Glutamatergic neuron (in vitro differentiated cells): ENCODE measurements around the gene CRYL1. TPM values are rescaled to one million over a fixed set of nuclear protein-coding genes. Genes with fewer than 3 reads are reported as not detected.

Experiments used
- DNase-seq: peaks from one replicate; pipeline ENCODE4 v3.0.0; 2022
- H3K27ac Mint-ChIP-seq: one replicate; pipeline ENCODE4 v1.8.0; 2020; ENCODE audit warnings: mild to moderate bottlenecking, mixed read lengths, inconsistent platforms; ENCODE audit not compliant: unreplicated experiment
- H3K27me3 Mint-ChIP-seq: one replicate; pipeline ENCODE4 v1.8.0; 2020; ENCODE audit warnings: mild to moderate bottlenecking, moderate library complexity, mixed read lengths, inconsistent platforms; ENCODE audit not compliant: unreplicated experiment
- H3K36me3 Mint-ChIP-seq: one replicate; pipeline ENCODE4 v1.8.0; 2020; ENCODE audit warnings: mild to moderate bottlenecking, mixed read lengths, inconsistent platforms; ENCODE audit not compliant: unreplicated experiment
- H3K4me1 Mint-ChIP-seq: one replicate; pipeline ENCODE4 v1.8.0; 2020; ENCODE audit warnings: mild to moderate bottlenecking, low read depth, mixed read lengths, inconsistent platforms; ENCODE audit not compliant: unreplicated experiment
- H3K4me3 Mint-ChIP-seq: one replicate; pipeline ENCODE4 v1.8.0; 2020; ENCODE audit warnings: mild to moderate bottlenecking, mixed read lengths, inconsistent platforms; ENCODE audit not compliant: unreplicated experiment
- H3K9me3 Mint-ChIP-seq: one replicate; pipeline ENCODE4 v1.8.0; 2020; ENCODE audit warnings: mild to moderate bottlenecking, moderate library complexity, mixed read lengths, inconsistent platforms; ENCODE audit not compliant: unreplicated experiment
- total RNA-seq: library from RNA; stranded (reverse); fragmentation: NEBNext Ultra II Directional; extraction: Animal tissue kit (Norgen Biotek cat#: 25700); gene quantifications from one replicate; pipeline ENCODE4 v1.2.1, GENCODE V29; 2021; ENCODE audit not compliant: unreplicated experiment
- TF ChIP-seq, protein P1 (sequence below): fragments of 200-600 bp; sonication (generic); IDR thresholded peaks from one replicate; pipeline ENCODE4 v1.5.0; 2021; ENCODE audit not compliant: partially characterized antibody, unreplicated experiment

CRYL1 gene
- total RNA-seq, 1 donor from 2014 or later: 1.1 TPM

DNA sequence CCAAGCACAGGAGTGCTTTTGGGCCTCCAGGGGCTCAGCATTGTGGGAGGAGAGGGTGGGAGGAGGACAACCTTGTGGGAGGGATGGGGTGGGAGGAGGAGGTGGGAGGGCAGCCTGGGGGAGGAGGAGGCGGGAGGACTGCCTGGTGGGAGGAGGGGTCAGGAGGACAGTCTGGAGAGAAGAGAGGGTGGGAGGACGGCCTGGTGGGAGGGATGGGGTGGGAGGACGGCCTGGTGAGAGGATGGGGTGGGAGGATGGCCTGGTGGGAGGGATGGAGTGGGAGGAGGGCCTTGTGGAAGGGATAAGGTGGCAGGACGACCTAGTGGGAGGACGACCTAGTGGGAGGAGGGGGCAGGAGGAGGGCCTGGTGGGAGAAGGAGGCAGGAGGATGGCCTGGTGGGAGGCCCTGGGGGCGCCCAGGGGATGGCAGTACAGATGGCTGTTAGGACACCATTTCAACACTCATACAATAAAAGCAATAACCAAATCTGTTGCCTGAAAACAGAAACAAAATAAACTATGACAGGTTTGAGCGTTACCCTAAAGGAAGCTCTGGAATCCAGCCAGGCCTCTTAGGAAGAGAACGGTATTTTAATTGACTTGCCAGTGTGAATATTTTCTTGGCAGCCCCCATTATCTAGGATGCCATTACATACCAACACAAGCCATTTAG is 63.7 kb downstream of the CRYL1 start:
- no peaks in the 10 kb centered on the region for H3K27me3 Mint-ChIP-seq
- no peaks in the 10 kb centered on the region for H3K9me3 Mint-ChIP-seq
- TF ChIP-seq, protein P1, sequence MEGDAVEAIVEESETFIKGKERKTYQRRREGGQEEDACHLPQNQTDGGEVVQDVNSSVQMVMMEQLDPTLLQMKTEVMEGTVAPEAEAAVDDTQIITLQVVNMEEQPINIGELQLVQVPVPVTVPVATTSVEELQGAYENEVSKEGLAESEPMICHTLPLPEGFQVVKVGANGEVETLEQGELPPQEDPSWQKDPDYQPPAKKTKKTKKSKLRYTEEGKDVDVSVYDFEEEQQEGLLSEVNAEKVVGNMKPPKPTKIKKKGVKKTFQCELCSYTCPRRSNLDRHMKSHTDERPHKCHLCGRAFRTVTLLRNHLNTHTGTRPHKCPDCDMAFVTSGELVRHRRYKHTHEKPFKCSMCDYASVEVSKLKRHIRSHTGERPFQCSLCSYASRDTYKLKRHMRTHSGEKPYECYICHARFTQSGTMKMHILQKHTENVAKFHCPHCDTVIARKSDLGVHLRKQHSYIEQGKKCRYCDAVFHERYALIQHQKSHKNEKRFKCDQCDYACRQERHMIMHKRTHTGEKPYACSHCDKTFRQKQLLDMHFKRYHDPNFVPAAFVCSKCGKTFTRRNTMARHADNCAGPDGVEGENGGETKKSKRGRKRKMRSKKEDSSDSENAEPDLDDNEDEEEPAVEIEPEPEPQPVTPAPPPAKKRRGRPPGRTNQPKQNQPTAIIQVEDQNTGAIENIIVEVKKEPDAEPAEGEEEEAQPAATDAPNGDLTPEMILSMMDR: no peak
- H3K4me3 Mint-ChIP-seq: no peak overlapping the region
- H3K36me3 Mint-ChIP-seq: no peaks in the 10 kb centered on the region
- H3K27ac Mint-ChIP-seq: no peak overlapping the region
- no peaks in the 10 kb centered on the region for H3K4me1 Mint-ChIP-seq
- no peak for DNase-seq

DNA sequence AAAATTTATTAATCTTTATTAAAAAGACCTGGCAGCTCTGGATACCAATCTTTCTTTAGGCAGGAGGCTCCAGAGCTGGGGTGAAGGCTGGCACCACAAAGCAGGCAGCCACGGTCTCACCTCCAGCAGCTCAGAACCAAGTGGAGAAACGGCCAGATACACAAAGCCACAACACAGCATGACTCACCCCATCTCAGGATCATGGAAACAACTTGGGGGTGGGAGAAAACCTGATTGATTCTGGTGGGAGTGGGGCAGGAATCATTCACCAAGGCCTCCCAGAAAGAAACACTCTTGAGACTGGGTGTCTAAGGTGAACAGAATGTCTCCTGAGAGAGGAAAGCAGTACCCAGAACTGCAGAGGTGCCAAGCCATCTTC is 64.2 kb downstream of the CRYL1 start:
- TF ChIP-seq, protein P1: no peak
- peaks cover 2% of the 10 kb centered on the region for H3K9me3 Mint-ChIP-seq
- no peaks in the 10 kb centered on the region for H3K27me3 Mint-ChIP-seq
- H3K36me3 Mint-ChIP-seq: no peaks in the 10 kb centered on the region
- H3K27ac Mint-ChIP-seq: no peak overlapping the region
- H3K4me1 Mint-ChIP-seq: no peaks in the 10 kb centered on the region
- H3K4me3 Mint-ChIP-seq: no peak overlapping the region
- no peak for DNase-seq

DNA sequence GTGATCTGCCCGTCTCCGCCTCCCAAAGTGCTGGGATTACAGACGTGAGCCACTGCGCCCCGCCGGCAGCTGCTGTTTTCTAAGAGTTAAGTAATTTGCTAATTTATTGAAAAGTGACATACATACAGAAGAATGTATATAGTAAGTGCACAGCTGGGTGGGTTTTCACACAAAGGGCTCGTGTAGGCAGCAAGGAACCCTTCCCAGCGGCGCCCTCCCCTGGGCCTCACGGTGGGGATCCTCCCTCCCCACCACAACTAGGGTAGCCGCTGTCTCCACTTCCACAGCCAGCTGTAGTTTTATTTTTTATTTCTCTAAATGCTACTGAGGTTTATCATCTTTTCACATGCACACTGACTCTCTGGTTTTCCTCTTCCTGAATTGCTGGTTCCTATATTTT is 64.9 kb downstream of the CRYL1 start:
- no peaks in the 10 kb centered on the region for H3K36me3 Mint-ChIP-seq
- no peak for DNase-seq
- H3K4me1 Mint-ChIP-seq: no peaks in the 10 kb centered on the region
- H3K4me3 Mint-ChIP-seq: no peak overlapping the region
- TF ChIP-seq, protein P1: no peak
- no peaks in the 10 kb centered on the region for H3K27me3 Mint-ChIP-seq
- no peak overlapping the region for H3K27ac Mint-ChIP-seq
- peaks cover 2% of the 10 kb centered on the region for H3K9me3 Mint-ChIP-seq

DNA sequence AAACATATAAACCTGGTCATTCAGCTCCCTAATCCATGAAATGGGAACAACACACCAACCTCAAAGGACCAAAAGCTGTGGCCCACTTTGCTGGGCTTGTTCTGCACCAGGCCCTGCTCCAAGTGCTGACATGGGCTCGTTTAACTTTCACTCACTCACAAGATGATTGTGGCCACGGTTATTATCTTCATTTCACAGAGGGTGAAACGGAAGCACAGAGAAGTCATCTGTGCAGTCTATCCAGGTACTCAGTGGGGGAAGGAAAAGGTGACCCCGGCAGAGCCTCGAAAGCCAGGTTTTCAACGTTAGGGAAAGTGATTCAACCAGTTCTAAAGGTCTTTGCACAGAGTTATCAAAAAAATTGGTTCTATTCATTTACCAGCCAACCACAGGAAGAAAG is 68.0 kb downstream of the CRYL1 start:
- TF ChIP-seq, protein P1: no peak

DNA sequence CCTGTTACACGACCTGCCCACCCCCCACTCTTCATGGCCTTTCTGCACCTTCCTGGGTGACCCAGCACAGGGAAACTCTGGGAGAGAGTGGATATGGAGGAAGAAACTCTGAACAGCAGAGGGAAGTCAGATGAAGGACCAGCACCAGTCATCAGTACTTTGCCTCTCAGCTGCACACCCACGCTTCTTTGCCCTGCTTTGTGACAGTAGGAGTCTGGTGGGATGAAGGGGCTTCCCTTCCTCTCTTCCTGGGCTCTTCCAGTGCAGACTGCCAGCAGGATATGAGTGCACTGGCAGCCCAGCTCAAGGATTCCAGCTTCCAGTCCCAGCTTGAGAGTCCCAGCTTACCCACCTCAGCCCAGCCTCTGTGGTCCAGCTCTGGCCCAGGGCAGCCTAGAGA is 68.9 kb downstream of the CRYL1 start:
- H3K36me3 Mint-ChIP-seq: no peaks in the 10 kb centered on the region
- H3K27ac Mint-ChIP-seq: no peak overlapping the region
- TF ChIP-seq, protein P1: no peak
- H3K27me3 Mint-ChIP-seq: no peaks in the 10 kb centered on the region
- no peak for DNase-seq
- peaks cover 5% of the 10 kb centered on the region for H3K9me3 Mint-ChIP-seq
- H3K4me3 Mint-ChIP-seq: no peak overlapping the region
- H3K4me1 Mint-ChIP-seq: no peaks in the 10 kb centered on the region

More for the DNA sequence above, 68.0 kb downstream of the CRYL1 start:
- DNase-seq: no peak
- Mint-ChIP-seq H3K27me3 (no peaks in the 10 kb centered on the region), H3K27ac (no peak overlapping the region), H3K9me3 (peaks cover 2% of the 10 kb centered on the region), H3K4me1 (no peaks in the 10 kb centered on the region), H3K36me3 (no peaks in the 10 kb centered on the region), H3K4me3 (no peak overlapping the region)
